Natural killer cell (primary cell): ENCODE measurements around the gene SPHK2. TPM values are rescaled to one million over a fixed set of nuclear protein-coding genes. Genes with fewer than 3 reads are reported as not detected.

Experiments
- ATAC-seq, 3 donors: fragments of 150-1000 bp in 2 of 3; fragments of 200-7000 bp in 1 of 3; cut with Tn5 transposase; 1 replicate in 1 of 3; 2 replicates in 2 of 3; pipeline ENCODE4 v1.10.0; 2021; ENCODE audit warnings: mild to moderate bottlenecking in 2 of 3, moderate library complexity in 2 of 3
- DNase-seq, 2 donors: peaks; one replicate each; pipeline versions ENCODE4 v3.0.0 to v3.0.0-alpha.2; 2013 to 2021; ENCODE audit warnings: mixed read lengths in 1 of 2
- H3K27ac ChIP-seq: one replicate; pipeline ENCODE4 v1.5.1; 2013; ENCODE audit warnings: mild to moderate bottlenecking, low read length
- H3K27me3 ChIP-seq: one replicate; pipeline ENCODE4 v1.6.1; 2013; ENCODE audit warnings: low read length; ENCODE audit not compliant: control insufficient read depth, insufficient read depth
- H3K36me3 ChIP-seq: one replicate; pipeline ENCODE4 v1.6.1; 2013; ENCODE audit warnings: low read length; ENCODE audit not compliant: control insufficient read depth, insufficient read depth
- H3K4me1 ChIP-seq: one replicate; pipeline ENCODE4 v1.6.1; 2013; ENCODE audit warnings: low read length; ENCODE audit not compliant: control insufficient read depth, insufficient read depth
- H3K4me3 ChIP-seq: one replicate; pipeline ENCODE4 v1.5.1; 2013; ENCODE audit warnings: low read length
- H3K9me3 ChIP-seq: one replicate; pipeline ENCODE4 v1.6.1; 2013; ENCODE audit warnings: low read length; ENCODE audit not compliant: control insufficient read depth, insufficient read depth
- H3K27ac Mint-ChIP-seq, 2 donors: one replicate each; pipeline ENCODE4 v1.8.0; 2022; ENCODE audit warnings: mild to moderate bottlenecking in 2 of 2, mixed read lengths in 2 of 2, moderate library complexity in 1 of 2
- H3K27me3 Mint-ChIP-seq, 2 donors: one replicate each; pipeline ENCODE4 v1.8.0; 2022; ENCODE audit warnings: low read depth in 2 of 2, mixed read lengths in 2 of 2
- H3K36me3 Mint-ChIP-seq: one replicate; pipeline ENCODE4 v1.8.0; 2022; ENCODE audit warnings: mixed read lengths
- H3K4me1 Mint-ChIP-seq, 2 donors: one replicate each; pipeline ENCODE4 v1.8.0; 2022; ENCODE audit warnings: mixed read lengths in 2 of 2
- H3K4me3 Mint-ChIP-seq: one replicate; pipeline ENCODE4 v1.8.0; 2022; ENCODE audit warnings: mild to moderate bottlenecking, moderate library complexity, mixed read lengths
- H3K9me3 Mint-ChIP-seq, 2 donors: one replicate each; pipeline ENCODE4 v1.8.0; 2022; ENCODE audit warnings: mixed read lengths in 2 of 2
- WGBS: methylation state at CpG from one replicate; pipeline ENCODE4 v1.1.7; 2013; ENCODE audit warnings: missing lambda C conversion rate; ENCODE audit not compliant: insufficient coverage; 5-methylcytosine and 5-hydroxymethylcytosine counted together
- intact Hi-C: fragments of 100-400 bp; cut with micrococcal nuclease; formaldehyde crosslinking; loops from one replicate; pipeline ENCODE4 v1.14.2; 2022
- total RNA-seq, 4 donors: library from RNA; stranded (reverse); fragments of 120-200 nt in 1 of 4; gene quantifications; one replicate each; pipeline versions ENCODE4 v1.2.3 to v1.2.4, GENCODE V29; 2013 to 2022
- TF ChIP-seq, protein P1 (sequence below): fragments of 200-600 bp; IDR thresholded peaks from one replicate; pipeline ENCODE4 v1.8.0; 2022; ENCODE audit warnings: antibody characterized with exemption

Gene SPHK2
- total RNA-seq, 3 donors from 2014 or later (not counting 1 experiment from before 2014, with no cell fraction given) = 18.6 to 28.3 (median 23.2) TPM

- no peak overlapping the region for H3K27ac ChIP-seq
- TF ChIP-seq, protein P1, sequence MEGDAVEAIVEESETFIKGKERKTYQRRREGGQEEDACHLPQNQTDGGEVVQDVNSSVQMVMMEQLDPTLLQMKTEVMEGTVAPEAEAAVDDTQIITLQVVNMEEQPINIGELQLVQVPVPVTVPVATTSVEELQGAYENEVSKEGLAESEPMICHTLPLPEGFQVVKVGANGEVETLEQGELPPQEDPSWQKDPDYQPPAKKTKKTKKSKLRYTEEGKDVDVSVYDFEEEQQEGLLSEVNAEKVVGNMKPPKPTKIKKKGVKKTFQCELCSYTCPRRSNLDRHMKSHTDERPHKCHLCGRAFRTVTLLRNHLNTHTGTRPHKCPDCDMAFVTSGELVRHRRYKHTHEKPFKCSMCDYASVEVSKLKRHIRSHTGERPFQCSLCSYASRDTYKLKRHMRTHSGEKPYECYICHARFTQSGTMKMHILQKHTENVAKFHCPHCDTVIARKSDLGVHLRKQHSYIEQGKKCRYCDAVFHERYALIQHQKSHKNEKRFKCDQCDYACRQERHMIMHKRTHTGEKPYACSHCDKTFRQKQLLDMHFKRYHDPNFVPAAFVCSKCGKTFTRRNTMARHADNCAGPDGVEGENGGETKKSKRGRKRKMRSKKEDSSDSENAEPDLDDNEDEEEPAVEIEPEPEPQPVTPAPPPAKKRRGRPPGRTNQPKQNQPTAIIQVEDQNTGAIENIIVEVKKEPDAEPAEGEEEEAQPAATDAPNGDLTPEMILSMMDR = no peak
- H3K27ac Mint-ChIP-seq = no peak overlapping the region
- H3K4me3 Mint-ChIP-seq = no peak overlapping the region
- no peak overlapping the region for H3K4me3 ChIP-seq
- H3K4me1 Mint-ChIP-seq = no peaks in the 10 kb centered on the region
- no peaks in the 10 kb centered on the region for H3K9me3 Mint-ChIP-seq
- DNase-seq = no peak
- H3K27me3 Mint-ChIP-seq = peaks cover 0 to 3% of the 10 kb centered on the region in 2 donors
- WGBS = 85% methylated on average over 9 of the region's 9 CpGs
- no peaks in the 10 kb centered on the region for H3K27me3 ChIP-seq
- H3K36me3 Mint-ChIP-seq = no peaks in the 10 kb centered on the region
- H3K4me1 ChIP-seq = peaks cover 9% of the 10 kb centered on the region
- ATAC-seq = no peak
- intact Hi-C loops = no loop called here
- H3K9me3 ChIP-seq = no peaks in the 10 kb centered on the region
- H3K36me3 ChIP-seq = no peaks in the 10 kb centered on the region
Measured at GRCh38 chr19:48595171-48595570, 24.1 kb upstream of the SPHK2 start.

DNA sequence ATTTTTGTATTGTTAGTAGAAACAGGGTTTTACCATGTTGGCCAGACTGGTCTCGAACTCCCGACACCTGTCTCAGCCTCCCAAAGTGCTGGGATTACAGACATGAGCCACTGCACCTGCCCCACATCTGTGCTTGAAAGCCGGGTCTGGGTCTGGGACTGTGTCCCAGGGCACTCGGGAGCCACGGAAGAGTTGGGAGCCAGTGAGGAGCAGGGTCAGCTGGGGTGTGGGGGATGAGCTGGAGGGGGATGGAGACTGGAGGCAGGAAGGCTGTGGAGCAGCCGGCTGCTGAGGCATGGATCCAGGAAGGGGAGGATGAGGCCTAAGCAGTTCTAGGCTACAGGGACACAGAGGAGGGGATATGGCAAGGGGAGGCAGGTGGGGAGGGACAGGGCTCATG is 23.5 kb upstream of the SPHK2 start:
- peaks cover 9% of the 10 kb centered on the region for H3K4me1 ChIP-seq
- TF ChIP-seq, protein P1 = no peak
- no peak overlapping the region for H3K27ac ChIP-seq
- no peaks in the 10 kb centered on the region for H3K9me3 ChIP-seq
- H3K27me3 ChIP-seq = no peaks in the 10 kb centered on the region
- no peaks in the 10 kb centered on the region for H3K36me3 Mint-ChIP-seq
- WGBS = 91% methylated on average over 6 of the region's 6 CpGs
- peaks cover 0 to 3% of the 10 kb centered on the region in 2 donors for H3K27me3 Mint-ChIP-seq
- H3K4me3 Mint-ChIP-seq = no peak overlapping the region
- no peaks in the 10 kb centered on the region for H3K36me3 ChIP-seq
- H3K9me3 Mint-ChIP-seq = no peaks in the 10 kb centered on the region
- H3K4me1 Mint-ChIP-seq = no peaks in the 10 kb centered on the region
- no peak overlapping the region for H3K27ac Mint-ChIP-seq
- no peak overlapping the region for H3K4me3 ChIP-seq
- DNase-seq = no peak
- ATAC-seq = no peak
- intact Hi-C loops = no loop called here

DNA sequence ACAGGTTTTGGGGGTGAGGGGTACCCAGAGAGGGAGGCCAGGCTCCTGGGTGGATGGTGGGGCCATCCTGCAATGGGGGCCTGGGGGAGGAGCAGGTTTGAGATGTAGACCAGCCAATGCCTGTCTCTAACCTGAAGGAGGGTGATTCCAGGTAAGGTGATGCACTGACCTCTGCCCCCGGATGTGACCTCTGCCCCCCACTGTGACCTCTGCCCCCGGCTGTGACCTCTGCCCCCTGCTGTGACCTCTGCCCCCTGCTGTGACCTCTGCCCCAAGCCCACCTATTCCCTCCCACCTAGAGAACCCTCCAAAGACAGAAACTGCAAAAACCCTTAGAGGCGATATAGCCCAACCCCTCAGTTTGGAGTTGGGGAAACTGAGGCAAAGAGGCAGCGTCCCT is 23.1 kb upstream of the SPHK2 start:
- intact Hi-C loops = no loop called here
- 95% methylated on average over 3 of the region's 4 CpGs for WGBS
- no peak overlapping the region for H3K27ac ChIP-seq
- Mint-ChIP-seq H3K27ac (no peak overlapping the region), H3K9me3 (no peaks in the 10 kb centered on the region), H3K4me3 (no peak overlapping the region), H3K36me3 (no peaks in the 10 kb centered on the region), H3K4me1 (no peaks in the 10 kb centered on the region), H3K27me3 (peaks cover 0 to 3% of the 10 kb centered on the region in 2 donors)
- H3K9me3 ChIP-seq = no peaks in the 10 kb centered on the region
- peaks cover 9% of the 10 kb centered on the region for H3K4me1 ChIP-seq
- H3K4me3 ChIP-seq = no peak overlapping the region
- ATAC-seq (no peak), DNase-seq (no peak)
- H3K27me3 ChIP-seq = no peaks in the 10 kb centered on the region
- no peaks in the 10 kb centered on the region for H3K36me3 ChIP-seq
- TF ChIP-seq, protein P1 = no peak
